ENCODE results near the gene MCF2L.

DNA sequence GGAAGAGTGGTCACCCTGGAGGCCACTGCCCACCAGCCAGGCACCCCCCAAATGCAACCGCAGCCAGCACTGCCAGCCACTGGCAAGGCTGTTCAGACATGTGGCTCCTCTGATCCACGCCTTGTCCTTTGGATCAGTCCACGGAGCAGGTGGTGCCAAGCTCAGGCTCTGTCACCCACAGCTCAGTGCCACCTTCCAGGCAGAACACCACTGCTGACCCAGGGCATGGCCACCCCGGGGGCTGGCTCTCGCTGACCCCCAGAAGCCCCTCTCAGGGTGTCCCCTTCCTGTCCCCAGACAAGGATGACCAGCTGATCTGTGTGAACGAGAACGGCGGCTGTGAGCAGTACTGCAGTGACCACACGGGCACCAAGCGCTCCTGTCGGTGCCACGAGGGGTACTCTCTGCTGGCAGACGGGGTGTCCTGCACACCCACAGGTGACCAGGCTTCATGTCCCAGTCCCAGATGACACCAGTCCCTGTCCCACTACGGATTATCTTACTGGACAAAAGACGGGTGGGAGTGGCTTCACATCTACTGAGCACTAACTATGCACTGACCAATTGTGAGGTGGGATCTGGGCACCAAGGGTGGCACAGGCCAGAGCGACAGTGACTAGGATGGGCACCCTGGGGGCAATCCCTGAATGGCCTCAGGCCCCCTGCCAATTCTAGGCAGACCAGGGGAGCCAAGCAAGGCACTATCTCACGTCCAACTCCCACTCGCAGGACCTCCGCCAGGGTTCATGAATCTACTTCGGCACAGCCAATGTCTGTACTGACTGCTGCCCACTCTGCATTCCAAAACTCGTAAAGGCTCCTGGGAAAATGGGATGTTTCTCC, 146.6 kb downstream of the MCF2L start:
- no peak for TF ChIP-seq ZNF8 (CRISPR knock-in tag; IDR thresholded peaks at IDR 0.05)
- TF ChIP-seq ZFP30 (CRISPR knock-in tag; IDR thresholded peaks at IDR 0.05): no peak
- TF ChIP-seq ARNTL (CRISPR knock-in tag; IDR thresholded peaks at IDR 0.05; ENCODE audit: borderline replicate concordance, low read depth): no peak
- TF ChIP-seq SNAI2 (CRISPR knock-in tag; IDR thresholded peaks at IDR 0.05): no peak
- TF ChIP-seq RARB (CRISPR knock-in tag; IDR thresholded peaks at IDR 0.05): no peak
- no peak for TF ChIP-seq ESRRG (CRISPR knock-in tag; IDR thresholded peaks at IDR 0.05)
- no peak for TF ChIP-seq CSRNP3 (CRISPR knock-in tag; IDR thresholded peaks at IDR 0.05)
- no peak for TF ChIP-seq PATZ1 (CRISPR knock-in tag; IDR thresholded peaks at IDR 0.05; ENCODE audit: borderline replicate concordance)
- TF ChIP-seq TOX (CRISPR knock-in tag; IDR thresholded peaks at IDR 0.05; ENCODE audit: borderline replicate concordance): no peak
- no peak for TF ChIP-seq TSHZ2 (CRISPR knock-in tag; IDR thresholded peaks at IDR 0.05)
